Measurements from ENCODE around the gene KIAA1191. TPM values are rescaled to one million over a fixed set of nuclear protein-coding genes. Genes with fewer than 3 reads are reported as not detected.

KIAA1191 gene, protein sequence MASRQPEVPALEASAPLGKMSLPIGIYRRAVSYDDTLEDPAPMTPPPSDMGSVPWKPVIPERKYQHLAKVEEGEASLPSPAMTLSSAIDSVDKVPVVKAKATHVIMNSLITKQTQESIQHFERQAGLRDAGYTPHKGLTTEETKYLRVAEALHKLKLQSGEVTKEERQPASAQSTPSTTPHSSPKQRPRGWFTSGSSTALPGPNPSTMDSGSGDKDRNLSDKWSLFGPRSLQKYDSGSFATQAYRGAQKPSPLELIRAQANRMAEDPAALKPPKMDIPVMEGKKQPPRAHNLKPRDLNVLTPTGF
- total RNA-seq (2022; extraction: Qiagen RNA extraction; ENCODE audit: low read depth) = 64.0 to 83.7 TPM (median 79.6 TPM) in 5 replicates

DNA sequence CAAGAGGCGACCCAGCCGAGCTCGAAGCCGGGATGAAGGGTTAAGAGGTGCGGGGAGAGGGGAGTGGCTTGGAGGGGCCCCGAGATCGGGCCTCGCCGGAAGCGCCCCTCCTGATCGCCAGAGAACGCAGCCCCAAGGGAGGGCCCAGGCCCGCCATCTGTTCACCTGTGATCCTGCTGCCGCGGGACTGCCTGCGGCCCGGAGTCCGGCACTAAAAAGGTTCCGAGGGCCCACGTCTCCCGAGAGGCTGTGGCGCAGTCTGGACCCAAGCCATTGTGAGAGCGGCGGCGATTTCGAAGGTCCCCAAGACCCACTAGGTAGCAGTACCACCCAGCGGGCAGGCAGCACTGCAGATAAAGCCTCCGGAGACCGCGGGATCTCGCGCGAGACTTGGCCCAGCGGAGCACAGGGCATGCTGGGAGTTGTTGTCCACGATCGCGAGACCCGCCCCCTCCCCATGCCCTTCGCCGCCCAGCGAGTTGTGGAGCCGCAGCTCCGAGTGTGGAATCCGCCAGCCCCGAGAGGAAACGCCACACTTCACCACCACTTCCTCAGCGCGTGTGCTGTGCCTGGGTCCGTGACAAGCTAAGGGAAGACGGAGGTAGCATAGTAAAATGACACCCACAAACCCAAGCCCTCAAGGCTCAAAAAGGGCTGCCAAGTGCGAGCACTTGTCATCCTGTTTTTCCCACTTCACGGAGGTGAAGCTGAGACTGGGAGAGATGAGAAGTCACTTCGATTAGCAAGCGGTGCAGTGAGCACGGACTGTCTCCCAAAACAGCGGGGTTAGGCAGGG, at the start of gene KIAA1191:
KIAA1191 (minus strand) TSS at position 328 of the 796 bp plus-strand sequence. CDS start 2,256 bp downstream, outside the sequence.

DNA sequence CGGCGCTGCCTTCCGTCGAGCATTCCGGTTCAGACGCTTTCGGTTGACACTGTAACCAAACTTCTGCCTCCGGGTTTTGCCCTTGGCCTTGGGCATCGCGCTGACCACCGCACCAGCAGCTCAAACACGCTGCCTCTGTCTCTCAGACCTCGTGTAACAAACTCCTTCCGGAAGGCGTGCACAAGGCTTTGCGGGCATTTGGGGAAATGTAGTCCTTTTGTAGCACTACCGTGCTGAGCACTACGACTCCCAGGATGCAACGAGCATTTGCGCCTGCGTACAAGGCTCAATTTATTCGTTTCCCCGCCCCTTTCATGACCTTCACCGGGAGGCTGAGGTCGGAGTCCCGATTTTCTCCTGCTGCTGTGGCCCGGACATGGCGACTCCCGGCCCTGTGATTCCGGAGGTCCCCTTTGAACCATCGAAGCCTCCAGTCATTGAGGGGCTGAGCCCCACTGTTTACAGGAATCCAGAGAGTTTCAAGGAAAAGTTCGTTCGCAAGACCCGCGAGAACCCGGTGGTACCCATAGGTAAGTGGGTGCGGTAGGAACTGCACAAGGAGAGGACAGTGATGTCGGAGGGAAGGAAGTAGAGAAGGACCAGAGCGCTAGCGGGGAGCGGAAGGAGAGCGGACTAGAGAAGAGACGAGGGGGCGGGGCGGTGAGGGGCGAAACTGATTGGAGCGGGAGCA, 27.0 kb upstream of the KIAA1191 start, which contains the start of the genes HIGD2A and NOP16:
HIGD2A (plus strand) TSS at position 308 of the 691 bp plus-strand sequence; CDS start at position 377, 69 bp downstream.
NOP16 (minus strand) TSS at position 155 of the 691 bp plus-strand sequence; CDS start at position 96, 59 bp downstream.

DNA sequence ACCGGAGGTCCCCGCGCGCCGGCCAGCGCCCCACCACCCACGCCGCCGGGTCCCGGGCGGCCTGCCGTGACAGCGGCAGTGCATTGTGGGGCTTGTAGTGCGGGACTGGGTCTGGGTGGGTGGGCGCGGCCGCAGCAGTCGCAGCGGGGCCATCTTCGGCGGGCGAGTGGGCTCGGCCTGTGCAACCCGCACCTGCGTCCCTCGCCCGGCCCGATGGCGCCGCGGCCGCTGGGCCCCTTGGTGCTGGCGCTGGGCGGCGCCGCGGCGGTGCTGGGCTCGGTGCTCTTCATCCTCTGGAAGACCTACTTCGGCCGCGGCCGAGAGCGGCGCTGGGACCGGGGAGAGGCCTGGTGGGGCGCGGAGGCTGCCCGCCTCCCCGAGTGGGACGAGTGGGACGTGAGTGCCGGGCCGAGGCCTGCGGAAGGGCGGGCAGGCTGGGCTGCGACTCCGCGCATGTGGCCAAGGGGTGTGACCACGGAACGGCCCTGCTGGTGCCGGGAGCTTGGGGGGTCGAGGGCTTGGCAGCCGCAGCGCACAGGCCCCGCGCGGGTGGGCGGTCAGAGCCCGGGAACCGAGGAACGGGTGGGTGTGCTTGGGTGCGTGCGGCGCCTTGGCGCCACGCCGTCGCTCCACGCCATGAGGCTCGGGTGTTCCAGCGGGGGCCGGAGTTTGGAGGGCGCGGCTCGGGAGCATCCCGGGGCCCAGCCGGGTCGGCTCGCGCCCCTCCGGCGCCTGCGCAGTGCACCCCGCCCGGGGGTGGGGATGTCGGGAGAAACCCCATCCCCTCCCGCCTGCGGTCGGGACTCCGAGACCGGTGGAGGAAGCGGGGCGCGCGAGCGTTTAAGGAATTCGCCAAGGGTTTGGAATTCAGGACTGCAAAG, 4.0 kb upstream of the KIAA1191 start, which contains the start of gene ARL10:
ARL10 (plus strand) TSS at position 137 of the 881 bp plus-strand sequence; CDS start at position 214, 77 bp downstream.

Other genes with a start within 250 kb of the KIAA1191 start
- gene SIMC1, start 123.3 kb downstream of the KIAA1191 start, total RNA-seq (2022; extraction: Qiagen RNA extraction; ENCODE audit: low read depth) = 9.9 to 15.0 TPM (median 12.6 TPM) in 5 replicates
- gene ARL10, start 3.7 kb upstream of the KIAA1191 start, total RNA-seq (2022; extraction: Qiagen RNA extraction; ENCODE audit: low read depth) = 0.28 to 1.4 TPM (median 0.73 TPM) in 5 replicates
- 115 to 140 TPM (median 125 TPM) in 5 replicates for gene NOP16, start 26.8 kb upstream of the KIAA1191 start, total RNA-seq (2022; extraction: Qiagen RNA extraction; ENCODE audit: low read depth)
- 248 to 281 TPM (median 257 TPM) in 5 replicates for gene HIGD2A, start 27.0 kb upstream of the KIAA1191 start, total RNA-seq (2022; extraction: Qiagen RNA extraction; ENCODE audit: low read depth)
- 90.6 to 145 TPM (median 134 TPM) in 5 replicates for gene CLTB, start 54.8 kb upstream of the KIAA1191 start, total RNA-seq (2022; extraction: Qiagen RNA extraction; ENCODE audit: low read depth)
- gene FAF2, start 86.6 kb upstream of the KIAA1191 start, total RNA-seq (2022; extraction: Qiagen RNA extraction; ENCODE audit: low read depth) = 45.9 to 49.2 TPM (median 47.7 TPM) in 5 replicates
- gene RNF44, start 175.6 kb upstream of the KIAA1191 start, total RNA-seq (2022; extraction: Qiagen RNA extraction; ENCODE audit: low read depth) = 24.3 to 36.3 TPM (median 34.6 TPM) in 5 replicates
- gene CDHR2, start 187.6 kb upstream of the KIAA1191 start, total RNA-seq (2022; extraction: Qiagen RNA extraction; ENCODE audit: low read depth) = 0.06 to 0.33 TPM (median 0.14 TPM) in 4 of 5 replicates, not detected in the other
- 6.9 to 9.5 TPM (median 8.6 TPM) in 5 replicates for gene GPRIN1, start 248.4 kb upstream of the KIAA1191 start, total RNA-seq (2022; extraction: Qiagen RNA extraction; ENCODE audit: low read depth)